SH-SY5Y (cell line): ENCODE data around the gene PRC1.

Experiments
- GATA2 ChIP-seq: IDR thresholded peaks from 2 replicates; pipeline ENCODE4 v1.6.1; 2011; ENCODE audit warnings: mild to moderate bottlenecking, low read depth, low read length
- GATA3 ChIP-seq: IDR thresholded peaks from 2 replicates; pipeline ENCODE4 v1.6.1; 2011; ENCODE audit warnings: low read depth, mild to moderate bottlenecking, low read length, moderate library complexity

DNA sequence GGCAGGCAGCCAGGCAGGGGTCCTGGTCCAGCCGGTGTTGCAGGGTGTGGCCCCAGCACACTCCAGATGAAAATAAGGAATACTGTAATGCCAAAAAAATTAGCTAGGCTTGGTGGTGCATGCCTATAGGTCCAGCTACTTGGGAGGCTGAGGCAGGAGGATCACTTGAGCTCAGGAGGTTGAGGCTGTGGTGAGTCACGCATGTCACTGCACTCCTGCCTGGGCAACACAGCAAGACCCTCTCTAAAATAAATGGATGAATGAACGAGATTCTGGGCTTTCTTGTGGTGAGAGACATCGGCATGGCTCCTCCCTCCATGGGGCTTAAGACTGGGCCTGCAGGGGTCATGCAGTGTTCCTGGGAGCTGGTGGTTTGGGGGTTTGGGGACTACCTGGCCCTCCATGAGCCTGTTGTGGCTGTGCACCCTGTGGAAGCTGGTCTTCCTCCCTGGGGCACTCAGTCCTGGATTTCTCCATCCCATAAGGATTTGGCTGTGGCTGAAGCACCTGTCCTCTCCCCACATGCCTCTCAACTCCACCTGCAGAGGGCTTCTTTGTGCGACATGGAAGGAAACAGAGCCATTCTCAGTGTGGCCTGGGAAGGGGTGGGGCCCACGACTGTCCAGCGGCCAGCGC, 47.3 kb downstream of the PRC1 start:
- TF ChIP-seq GATA2 (no peak), GATA3 (no peak)
